GM18508 (cell line): ENCODE measurements around the gene DNMBP.
"Not testable (repeated sequence)": the region's sequence is repeated elsewhere in the genome, so short reads cannot be mapped to it uniquely, and the experiment has no call there.

ENCODE experiments used
- ATAC-seq: cut with Tn5 transposase; IDR thresholded peaks from one replicate; pipeline ENCODE4 v1.9.1; 2021; ENCODE audit warnings: moderate number of reproducible peaks; ENCODE audit not compliant: insufficient read depth, unreplicated experiment

DNMBP gene

DNA sequence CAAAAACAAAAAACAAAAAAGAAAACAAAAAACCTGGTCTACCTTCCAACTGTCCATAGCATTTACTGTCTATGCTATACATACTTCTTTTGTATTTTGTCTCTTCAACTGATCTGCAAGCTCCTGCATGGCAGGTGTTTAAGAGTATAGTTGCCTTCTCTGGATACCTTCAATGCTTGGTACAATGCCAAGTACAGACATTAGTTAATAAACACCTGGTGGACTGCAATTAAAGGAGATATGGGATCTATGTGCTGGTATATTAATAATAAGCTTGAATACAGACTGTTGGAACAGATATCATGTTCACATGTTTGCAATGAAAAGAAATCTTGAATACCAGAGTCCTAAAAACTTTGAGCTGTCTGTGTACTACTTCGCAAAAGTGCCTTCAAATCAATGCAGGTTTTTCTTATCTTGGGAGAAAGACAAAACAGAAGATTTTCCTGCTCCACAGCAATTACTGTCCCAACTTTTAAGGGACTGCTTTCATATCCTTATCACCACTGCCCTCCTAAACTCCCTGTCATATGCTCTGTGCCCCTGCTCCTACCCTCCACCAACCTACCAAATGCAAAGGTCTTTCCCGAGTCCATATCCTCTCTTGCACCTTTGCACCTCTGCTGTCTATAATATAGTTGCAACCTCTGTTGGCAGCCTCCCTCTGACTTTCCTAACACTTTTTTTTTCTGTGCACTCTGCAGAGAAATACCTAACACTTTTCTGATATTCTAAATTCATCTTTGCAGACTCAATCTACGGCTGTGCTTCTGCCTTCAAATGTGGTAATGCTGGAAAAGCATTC is 85.1 kb downstream of the DNMBP start:
- ATAC-seq: no peak

DNA sequence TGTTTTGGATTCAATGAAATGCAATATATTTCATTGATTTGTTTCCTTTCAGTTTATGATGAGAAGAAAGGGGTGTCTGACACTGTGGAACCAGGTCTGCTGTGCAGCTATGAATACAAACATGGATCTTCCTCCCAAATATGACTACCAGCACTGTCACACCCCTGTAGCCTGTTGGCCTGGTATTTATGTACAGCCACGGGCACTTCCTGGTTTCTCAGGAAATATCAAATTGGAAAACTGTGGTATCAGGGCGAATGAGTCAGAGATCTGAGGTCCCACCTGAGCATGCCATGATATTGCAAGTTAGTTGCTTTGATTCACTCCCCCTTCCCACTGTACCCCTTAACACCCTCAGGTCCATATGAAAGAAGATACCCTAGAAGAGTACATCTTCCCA is 87.8 kb downstream of the DNMBP start:
- no peak for ATAC-seq

DNA sequence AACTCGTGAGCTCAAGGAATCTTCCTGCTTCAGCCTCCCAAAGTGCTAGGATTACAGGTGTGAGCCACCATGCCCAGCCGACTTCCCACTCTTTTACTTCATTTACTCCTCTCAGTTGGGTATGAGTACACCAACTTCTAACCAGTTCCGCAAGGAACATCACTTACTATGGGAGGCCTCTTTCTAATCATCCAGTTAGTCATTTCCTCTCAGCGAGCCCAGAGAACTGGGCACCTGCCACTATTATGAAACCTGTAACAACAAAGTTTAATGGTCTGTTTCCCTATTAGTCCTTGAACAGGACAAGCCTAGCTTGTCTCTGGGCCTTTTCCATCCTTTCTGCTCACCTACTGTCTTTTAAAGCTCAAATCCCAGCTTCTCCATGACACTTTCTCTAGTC is 88.8 kb downstream of the DNMBP start:
- no peak for ATAC-seq

DNA sequence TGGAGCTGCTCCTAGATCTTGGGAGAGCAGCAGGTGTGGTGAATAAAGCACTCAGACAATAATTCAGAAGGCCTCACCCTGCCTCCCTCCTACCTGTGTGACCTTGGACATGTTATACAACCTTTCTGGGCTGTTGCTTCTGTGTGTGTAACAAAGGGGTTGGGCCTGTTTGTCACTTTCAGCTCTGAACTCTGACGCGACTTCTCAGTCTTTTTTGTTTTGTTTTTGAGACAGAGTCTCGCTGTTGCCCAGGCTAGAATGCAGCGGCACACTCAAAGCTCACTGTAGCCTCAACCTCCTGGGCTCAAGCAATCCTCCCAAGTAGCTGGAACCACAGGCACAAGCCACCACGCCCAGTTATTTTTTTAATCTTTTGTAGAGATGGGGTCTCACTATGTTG is 89.3 kb downstream of the DNMBP start:
- ATAC-seq: no peak

DNA sequence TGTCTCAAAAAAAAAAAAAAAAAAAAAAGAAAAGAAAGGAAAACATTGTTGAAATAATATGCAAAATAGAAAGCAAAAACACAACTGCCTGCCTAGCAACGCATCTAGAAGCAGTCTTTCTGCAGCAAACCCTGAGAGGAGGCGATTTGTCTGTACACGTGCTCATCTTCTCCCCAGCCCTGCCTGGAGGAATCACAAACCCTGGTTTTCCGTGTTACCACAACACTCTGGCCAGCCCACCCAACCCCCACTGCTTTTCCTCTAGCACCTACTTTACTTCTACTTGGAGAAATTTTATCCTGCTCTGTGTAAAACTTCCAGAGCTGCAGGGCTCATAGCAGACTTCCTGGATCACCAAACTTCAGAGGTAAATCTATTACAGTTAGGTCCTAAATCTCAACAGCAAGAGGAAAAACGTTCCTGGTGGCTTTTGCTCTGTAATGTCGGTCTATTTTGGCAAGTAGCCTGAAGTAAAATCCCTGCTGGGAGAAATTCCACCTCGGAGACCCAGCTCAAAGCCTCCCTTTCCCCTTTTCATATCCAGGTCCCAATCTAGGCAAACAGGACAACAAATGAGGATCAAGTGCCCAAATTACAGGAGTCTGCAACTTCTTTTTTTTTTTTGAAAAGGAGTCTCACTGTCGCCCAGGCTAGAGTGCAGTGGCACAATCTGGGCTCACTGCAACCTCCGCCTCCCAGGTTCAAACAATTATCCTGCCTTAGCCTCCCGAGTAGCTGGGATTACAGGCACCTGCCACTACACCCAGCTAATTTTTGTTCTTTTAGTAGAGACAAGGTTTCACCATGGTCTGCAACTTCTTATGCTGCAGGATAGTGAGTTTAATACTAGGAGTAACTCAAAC is 91.6 kb downstream of the DNMBP start:
- no peak for ATAC-seq

DNA sequence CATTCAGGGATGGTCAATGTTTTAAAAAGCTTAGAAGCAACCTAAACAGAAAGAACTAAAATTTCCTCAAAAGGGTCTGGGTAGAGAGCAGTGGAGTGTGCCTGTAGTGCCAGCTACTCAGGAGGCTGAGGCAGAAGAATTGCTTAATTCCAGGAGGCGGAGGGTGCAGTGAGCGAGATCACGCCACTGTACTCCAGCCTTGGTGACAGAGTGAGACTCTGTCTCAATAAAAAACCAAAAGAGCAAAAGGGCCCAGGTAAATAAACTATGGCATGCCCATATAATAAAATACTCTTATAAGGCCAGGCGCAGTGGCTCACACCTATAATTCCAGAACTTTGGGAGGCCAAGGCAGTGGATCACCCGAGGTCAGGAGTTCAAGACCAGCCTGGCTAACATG is 93.0 kb downstream of the DNMBP start:
- no peak for ATAC-seq

DNA sequence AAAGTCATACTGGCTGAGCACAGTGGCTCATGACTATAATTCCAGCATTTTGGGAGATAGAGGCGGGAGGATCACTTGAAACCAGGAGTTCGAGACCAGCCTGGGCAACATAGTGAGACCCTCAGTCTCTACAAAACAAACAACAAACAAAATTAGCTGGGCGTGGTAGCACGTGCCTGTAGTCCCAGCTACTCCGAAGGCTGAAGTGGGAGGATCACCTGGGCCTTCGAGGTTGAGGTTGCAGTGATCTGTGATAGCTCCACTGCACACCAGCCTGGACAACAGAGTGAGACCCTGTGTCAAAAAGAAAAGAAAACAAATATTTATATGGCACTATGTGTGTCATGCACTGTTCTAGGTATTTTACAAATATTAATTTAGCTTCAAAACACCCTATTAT is 94.3 kb downstream of the DNMBP start:
- no peak for ATAC-seq

DNA sequence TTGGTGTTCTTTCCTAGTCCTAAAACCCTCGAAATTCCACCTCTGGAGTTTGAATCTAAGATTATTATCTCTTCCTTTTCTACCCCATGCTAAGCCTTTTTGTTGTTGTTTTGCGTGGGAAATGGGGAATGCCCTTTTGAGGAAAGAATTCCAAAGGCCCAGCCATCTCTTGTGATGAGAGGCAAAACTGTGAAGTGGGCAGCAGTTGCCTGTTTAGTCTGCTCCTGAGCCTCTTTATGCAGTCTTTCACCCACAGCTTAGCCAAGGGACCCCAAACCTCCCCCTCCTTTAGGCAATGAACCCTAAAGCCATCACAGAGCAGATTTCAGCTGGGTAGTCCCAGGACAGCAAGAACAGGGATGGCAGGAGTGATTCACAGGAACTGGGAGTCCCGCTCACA is 95.5 kb downstream of the DNMBP start:
- ATAC-seq: no peak

DNA sequence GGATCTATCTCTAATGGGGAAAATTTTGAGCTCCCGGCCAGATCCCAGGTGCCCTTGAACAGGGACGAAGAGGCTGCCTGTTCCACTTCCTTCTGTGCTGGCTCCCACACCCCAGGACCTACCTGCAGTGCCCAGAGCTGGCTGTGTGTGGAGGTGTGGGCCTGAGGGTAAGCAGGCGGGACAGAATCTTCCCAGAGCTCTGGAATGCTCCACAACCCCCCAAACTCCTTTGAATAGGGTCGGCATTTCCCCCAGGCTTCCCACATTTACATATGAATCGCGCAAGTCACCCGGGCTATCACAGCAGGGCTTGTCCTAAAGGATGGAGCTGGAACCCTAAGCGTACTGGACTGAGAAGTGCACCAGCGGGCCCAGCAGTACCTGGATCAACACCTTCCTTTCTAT is 95.9 kb downstream of the DNMBP start:
- ATAC-seq: no peak

DNA sequence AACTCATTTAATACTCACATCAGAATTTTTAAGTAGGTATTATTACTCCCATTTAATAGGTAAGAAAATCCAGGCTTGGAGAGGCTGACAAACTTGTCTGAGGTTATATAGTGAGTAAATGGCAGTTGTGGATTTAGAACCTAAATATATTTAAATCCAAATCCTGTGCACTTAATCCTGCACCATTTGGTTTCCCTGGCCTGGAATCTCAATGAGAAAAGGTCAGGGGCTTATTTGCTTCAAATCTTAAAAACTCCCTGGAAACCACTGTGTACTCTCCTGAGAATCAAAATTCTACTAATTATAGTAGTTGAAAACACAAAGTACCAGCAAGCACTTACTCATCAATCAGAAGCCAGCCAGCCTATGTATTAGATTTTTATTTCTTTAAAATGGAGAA is 97.7 kb downstream of the DNMBP start:
- ATAC-seq: no peak

DNA sequence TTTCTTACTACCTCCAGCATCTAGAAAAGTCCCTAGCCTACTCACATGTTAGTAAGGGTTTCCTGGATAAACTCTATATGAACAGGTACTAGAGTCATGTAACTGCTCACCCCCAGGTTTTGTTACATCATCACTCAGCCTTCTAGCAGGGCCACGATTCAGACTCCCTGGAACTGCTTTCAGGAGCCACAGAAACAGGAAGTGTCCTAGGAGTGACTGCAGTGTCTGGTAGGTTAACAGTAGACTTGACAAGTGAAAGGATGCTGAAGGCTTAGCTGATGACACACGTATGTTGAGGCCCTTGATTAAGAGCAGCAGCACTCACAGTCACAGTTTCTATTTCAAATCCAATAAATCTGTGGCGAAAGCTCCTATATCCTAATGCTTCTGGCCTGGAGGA is 101.2 kb downstream of the DNMBP start:
- no peak for ATAC-seq

DNA sequence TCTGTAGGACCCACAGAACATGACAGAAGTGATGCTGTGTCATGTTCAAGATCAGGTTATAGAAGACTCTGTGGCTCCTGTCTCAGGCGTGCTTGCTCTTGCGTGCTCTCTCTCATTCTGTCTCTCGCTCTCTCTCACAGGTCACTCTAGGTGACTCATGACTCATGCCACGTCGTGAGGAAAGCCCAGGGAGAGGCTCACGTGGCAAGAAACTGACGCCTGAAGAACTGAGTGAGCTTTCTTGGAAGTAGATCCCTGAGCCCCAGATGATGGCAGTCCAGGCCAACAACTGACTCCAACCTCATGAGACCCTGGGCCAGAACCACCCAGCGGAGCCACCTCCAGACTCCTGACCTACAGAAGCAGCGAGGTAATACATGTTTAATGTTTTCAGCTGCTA is 103.3 kb downstream of the DNMBP start:
- no peak for ATAC-seq

DNA sequence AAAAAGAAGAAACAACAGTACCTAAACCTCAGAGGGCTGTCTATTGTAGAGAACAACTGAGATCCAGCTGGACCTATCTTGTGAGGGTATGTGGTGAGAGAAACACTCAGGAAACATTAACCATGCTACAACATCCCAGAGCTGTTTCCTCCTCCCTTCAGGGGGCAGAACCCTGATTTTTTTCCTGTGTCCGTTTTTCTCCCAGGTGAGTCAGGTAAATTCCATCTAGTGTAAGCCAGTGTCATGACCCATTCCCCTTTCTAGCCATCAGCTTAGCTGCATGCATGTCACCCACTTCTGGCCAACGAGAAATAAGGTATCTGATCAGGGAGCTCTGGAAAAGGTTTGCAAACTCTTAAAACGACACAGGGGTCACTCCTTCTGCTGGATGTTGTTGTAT is 103.8 kb downstream of the DNMBP start:
- no peak for ATAC-seq

DNA sequence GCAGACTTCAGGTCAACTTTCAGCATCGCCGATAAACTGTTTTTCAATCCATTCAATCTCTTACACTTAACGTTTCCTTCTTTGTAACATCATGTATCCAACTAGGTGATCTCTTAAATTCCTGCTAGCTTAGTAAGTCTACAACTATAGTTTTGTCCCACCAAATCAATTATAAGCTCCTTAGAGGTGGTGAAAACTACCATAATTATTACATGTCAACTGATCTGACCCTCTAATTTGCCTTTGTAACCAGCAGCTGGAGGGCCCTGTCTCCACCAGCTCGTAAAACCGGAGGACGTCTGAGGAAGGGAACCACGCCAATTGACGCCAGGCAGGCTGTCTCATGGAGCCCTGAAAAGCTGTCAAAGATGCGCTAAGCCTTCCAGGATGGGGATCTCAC is 113.9 kb downstream of the DNMBP start:
- no peak for ATAC-seq

DNA sequence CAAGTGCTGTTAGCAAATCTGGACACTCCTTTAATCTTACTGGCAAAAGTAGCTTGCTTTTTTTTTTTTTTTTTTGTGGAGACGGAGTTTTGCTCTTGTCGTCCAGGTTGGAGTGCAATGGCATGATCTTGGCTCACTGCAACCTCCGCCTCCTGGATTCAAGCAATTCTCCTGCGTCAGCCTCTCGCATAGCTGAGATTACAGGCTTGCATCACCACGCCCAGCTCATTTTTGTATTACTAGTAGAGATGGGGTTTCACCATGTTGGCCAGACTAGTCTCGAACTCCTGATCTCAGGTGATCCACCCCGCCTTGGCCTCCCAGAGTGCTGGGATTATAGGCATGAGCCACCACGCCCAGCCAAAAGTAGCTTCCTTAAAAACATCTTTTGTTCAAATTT is 114.7 kb downstream of the DNMBP start:
- not testable (repeated sequence) for ATAC-seq

DNA sequence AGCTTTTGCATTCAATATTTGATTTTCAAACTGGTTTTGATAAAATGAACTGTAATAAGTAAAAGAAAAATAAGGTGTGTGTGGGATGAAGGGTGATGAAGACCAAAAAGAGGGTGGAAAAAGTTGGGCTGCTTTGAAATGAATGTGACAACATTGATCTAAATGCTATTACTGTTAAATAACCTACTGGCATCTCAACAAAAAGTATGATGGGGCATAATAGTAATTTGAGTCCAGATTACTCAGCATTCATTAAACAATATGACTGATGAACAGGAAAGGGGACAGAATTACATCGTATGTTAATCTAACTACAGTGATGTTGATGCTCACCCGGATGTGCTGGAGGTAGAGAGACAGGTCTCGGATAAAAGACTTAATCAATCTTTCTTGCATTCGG is 115.1 kb downstream of the DNMBP start:
- ATAC-seq: no peak

DNA sequence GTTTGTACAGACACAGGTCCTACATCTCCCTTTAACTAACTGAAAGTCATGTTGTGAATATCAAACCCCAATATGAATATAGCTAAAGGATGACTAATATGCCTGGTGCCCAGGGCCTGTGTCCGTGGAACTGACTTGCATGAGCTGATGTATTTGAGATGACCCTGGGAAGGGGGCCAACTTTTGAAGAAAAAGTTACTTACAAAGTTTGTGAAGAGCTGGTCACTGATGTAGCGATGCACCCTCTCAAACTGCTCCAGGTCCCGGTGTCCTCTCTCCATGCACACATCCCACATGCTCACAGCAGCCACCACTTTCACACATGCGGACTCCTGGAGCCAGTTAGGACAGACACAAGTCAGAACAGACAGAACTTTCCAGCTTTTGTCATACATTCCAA is 121.1 kb downstream of the DNMBP start:
- no peak for ATAC-seq

DNA sequence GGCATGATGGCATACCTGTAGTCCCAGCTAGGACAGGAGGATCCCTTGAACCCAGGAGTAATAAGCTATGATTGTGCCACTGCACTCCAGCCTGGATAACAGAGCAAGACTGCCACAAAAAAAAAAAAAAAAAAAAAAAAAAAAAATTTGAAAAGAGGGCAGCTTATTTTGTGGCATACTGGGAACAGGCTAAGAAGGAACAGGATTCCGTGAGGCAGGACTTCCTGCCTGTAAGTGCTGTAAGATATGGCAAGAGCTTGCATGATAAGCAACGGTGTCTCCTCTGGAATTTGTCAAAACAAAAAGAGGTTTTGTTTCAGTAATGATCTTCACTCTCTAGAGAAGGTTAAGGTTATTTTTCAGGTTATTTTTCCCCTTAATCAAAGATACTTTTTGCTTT is 126.2 kb downstream of the DNMBP start:
- no peak for ATAC-seq

DNA sequence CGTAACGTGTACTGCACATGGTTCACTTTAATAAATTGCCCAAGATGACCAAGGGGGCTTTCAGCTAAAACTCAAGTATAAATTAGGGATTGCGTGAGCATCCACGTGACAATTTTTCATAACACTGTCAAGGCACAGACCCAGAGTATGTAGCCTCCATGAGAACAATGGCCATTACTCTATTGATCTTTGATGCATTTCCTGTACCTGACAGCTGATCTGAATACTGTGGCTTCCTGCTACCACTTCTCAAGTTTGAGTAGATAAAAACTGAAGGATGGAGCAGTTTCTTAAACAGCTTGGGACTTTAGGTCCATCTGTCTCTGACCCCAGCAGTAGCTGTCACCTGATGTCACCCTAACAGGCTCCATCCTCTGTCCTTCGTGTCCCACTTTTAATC is 128.4 kb downstream of the DNMBP start:
- ATAC-seq: no peak

DNA sequence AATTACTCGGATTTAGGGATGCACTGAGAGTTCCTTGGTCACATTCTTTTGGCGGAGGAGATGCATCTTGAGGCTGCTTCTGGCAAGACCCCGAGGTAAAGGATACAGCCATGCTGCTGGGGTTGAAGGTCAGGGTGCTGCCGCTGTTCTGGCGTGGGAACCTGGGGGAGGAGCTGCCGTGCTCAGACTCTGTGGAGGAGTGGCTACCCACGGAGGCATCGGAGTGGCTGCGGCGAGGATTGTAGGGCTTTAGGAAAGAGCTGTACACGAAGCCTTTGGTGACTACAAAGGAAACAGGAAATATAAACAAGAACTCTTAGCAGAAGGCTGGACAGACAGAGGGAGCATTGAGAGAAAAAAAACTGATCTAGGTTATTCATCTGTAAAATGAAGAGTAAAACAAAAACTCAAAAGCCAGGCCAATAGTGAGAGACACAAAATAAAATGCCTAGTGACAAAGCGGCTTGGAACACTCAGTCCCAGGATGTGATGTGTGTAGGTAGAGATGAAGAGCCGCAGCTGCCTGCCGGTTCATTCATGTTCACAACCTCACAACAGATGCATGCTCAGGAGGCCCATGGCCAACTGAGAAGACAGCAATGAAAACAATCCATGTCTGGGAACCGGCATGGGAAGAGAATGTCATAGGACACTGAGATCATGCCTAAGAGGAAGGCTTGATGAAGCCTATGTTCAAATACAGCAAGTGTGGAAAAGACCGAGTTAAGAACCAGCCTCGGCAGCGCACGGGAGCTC is 129.5 kb downstream of the DNMBP start:
- no peak for ATAC-seq

DNA sequence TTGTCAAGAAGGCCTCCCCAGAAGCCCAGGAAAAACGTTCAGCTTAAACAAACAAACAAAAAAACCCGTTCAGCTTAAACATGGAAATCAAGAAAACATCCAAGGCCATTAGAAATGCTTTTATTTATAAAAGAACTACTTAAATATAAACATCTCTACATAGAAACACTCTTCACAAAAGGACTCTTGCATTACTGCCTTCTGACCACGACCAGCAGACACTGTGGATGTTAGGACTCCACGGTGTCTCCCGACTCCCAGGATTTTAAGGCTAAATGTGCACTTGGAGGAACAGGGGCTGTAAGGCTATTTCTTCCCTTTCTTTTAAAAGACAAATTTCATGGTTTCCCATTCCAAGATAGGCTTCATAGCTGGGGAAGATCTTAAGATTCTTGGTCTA is 134.3 kb downstream of the DNMBP start:
- no peak for ATAC-seq
